Natural killer cell (primary cell): ENCODE measurements around the gene ARL4C. TPM values are rescaled to one million over a fixed set of nuclear protein-coding genes. Genes with fewer than 3 reads are reported as not detected.

Experiments used
- ATAC-seq, 3 donors: fragments of 150-1000 bp in 2 of 3; fragments of 200-7000 bp in 1 of 3; cut with Tn5 transposase; 1 replicate in 1 of 3; 2 replicates in 2 of 3; pipeline ENCODE4 v1.10.0; 2021; ENCODE audit warnings: mild to moderate bottlenecking in 2 of 3, moderate library complexity in 2 of 3
- DNase-seq, 2 donors: peaks; one replicate each; pipeline versions ENCODE4 v3.0.0 to v3.0.0-alpha.2; 2013 to 2021; ENCODE audit warnings: mixed read lengths in 1 of 2
- H3K27ac ChIP-seq: one replicate; pipeline ENCODE4 v1.5.1; 2013; ENCODE audit warnings: mild to moderate bottlenecking, low read length
- H3K27me3 ChIP-seq: one replicate; pipeline ENCODE4 v1.6.1; 2013; ENCODE audit warnings: low read length; ENCODE audit not compliant: control insufficient read depth, insufficient read depth
- H3K36me3 ChIP-seq: one replicate; pipeline ENCODE4 v1.6.1; 2013; ENCODE audit warnings: low read length; ENCODE audit not compliant: control insufficient read depth, insufficient read depth
- H3K4me1 ChIP-seq: one replicate; pipeline ENCODE4 v1.6.1; 2013; ENCODE audit warnings: low read length; ENCODE audit not compliant: control insufficient read depth, insufficient read depth
- H3K4me3 ChIP-seq: one replicate; pipeline ENCODE4 v1.5.1; 2013; ENCODE audit warnings: low read length
- H3K9me3 ChIP-seq: one replicate; pipeline ENCODE4 v1.6.1; 2013; ENCODE audit warnings: low read length; ENCODE audit not compliant: control insufficient read depth, insufficient read depth
- H3K27ac Mint-ChIP-seq, 2 donors: one replicate each; pipeline ENCODE4 v1.8.0; 2022; ENCODE audit warnings: mild to moderate bottlenecking in 2 of 2, mixed read lengths in 2 of 2, moderate library complexity in 1 of 2
- H3K27me3 Mint-ChIP-seq, 2 donors: one replicate each; pipeline ENCODE4 v1.8.0; 2022; ENCODE audit warnings: low read depth in 2 of 2, mixed read lengths in 2 of 2
- H3K36me3 Mint-ChIP-seq: one replicate; pipeline ENCODE4 v1.8.0; 2022; ENCODE audit warnings: mixed read lengths
- H3K4me1 Mint-ChIP-seq, 2 donors: one replicate each; pipeline ENCODE4 v1.8.0; 2022; ENCODE audit warnings: mixed read lengths in 2 of 2
- H3K4me3 Mint-ChIP-seq: one replicate; pipeline ENCODE4 v1.8.0; 2022; ENCODE audit warnings: mild to moderate bottlenecking, moderate library complexity, mixed read lengths
- H3K9me3 Mint-ChIP-seq, 2 donors: one replicate each; pipeline ENCODE4 v1.8.0; 2022; ENCODE audit warnings: mixed read lengths in 2 of 2
- whole genome bisulfite sequencing: methylation state at CpG from one replicate; pipeline ENCODE4 v1.1.7; 2013; ENCODE audit warnings: missing lambda C conversion rate; ENCODE audit not compliant: insufficient coverage; 5-methylcytosine and 5-hydroxymethylcytosine counted together
- intact Hi-C: fragments of 100-400 bp; cut with micrococcal nuclease; formaldehyde crosslinking; loops from one replicate; pipeline ENCODE4 v1.14.2; 2022
- total RNA-seq, 4 donors: library from RNA; stranded (reverse); fragments of 120-200 nt in 1 of 4; gene quantifications; one replicate each; pipeline versions ENCODE4 v1.2.3 to v1.2.4, GENCODE V29; 2013 to 2022
- TF ChIP-seq, protein P1 (sequence below): fragments of 200-600 bp; IDR thresholded peaks from one replicate; pipeline ENCODE4 v1.8.0; 2022; ENCODE audit warnings: antibody characterized with exemption

The ARL4C gene
- total RNA-seq, 3 donors from 2014 or later (not counting 1 experiment from before 2014, with no cell fraction given): 492 to 756 (median 664) TPM

DNA sequence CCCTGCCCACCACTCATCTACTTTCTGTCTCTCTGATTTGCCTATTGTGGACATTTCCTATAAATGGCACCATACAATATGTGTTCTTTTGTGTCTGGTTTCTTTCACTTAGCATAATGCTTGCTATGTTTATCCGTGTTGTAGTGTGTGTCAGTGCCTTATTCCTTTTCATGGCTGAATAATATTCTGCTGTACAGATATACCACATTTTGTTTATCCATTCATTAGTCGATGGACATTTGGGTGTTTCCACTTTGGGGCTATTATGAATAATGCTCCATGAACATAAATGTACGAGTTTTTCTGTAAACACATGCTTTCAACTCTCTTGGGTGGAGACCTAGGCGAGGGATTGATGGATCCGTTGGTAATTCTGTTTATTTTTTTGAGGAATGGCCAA lies 15.6 kb downstream of the ARL4C start:
- intact Hi-C loops: no loop called here
- 90% methylated on average over 5 of the region's 5 CpGs for WGBS
- peaks cover 61 to 65% of the 10 kb centered on the region in 2 donors for H3K4me1 Mint-ChIP-seq
- peaks cover 5% of the 10 kb centered on the region for H3K36me3 ChIP-seq
- H3K27ac ChIP-seq: no peak overlapping the region
- H3K9me3 Mint-ChIP-seq: no peaks in the 10 kb centered on the region
- H3K9me3 ChIP-seq: no peaks in the 10 kb centered on the region
- H3K4me3 Mint-ChIP-seq: no peak overlapping the region
- H3K27me3 Mint-ChIP-seq: no peaks in the 10 kb centered on the region
- TF ChIP-seq, protein P1, sequence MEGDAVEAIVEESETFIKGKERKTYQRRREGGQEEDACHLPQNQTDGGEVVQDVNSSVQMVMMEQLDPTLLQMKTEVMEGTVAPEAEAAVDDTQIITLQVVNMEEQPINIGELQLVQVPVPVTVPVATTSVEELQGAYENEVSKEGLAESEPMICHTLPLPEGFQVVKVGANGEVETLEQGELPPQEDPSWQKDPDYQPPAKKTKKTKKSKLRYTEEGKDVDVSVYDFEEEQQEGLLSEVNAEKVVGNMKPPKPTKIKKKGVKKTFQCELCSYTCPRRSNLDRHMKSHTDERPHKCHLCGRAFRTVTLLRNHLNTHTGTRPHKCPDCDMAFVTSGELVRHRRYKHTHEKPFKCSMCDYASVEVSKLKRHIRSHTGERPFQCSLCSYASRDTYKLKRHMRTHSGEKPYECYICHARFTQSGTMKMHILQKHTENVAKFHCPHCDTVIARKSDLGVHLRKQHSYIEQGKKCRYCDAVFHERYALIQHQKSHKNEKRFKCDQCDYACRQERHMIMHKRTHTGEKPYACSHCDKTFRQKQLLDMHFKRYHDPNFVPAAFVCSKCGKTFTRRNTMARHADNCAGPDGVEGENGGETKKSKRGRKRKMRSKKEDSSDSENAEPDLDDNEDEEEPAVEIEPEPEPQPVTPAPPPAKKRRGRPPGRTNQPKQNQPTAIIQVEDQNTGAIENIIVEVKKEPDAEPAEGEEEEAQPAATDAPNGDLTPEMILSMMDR: no peak
- no peaks in the 10 kb centered on the region for H3K36me3 Mint-ChIP-seq
- no peak overlapping the region for H3K4me3 ChIP-seq
- H3K27ac Mint-ChIP-seq: peak overlapping the region in 1 of 2 donors; percentile 30
- ATAC-seq: no peak
- DNase-seq: no peak
- no peaks in the 10 kb centered on the region for H3K27me3 ChIP-seq
- H3K4me1 ChIP-seq: peaks cover 57% of the 10 kb centered on the region

DNA sequence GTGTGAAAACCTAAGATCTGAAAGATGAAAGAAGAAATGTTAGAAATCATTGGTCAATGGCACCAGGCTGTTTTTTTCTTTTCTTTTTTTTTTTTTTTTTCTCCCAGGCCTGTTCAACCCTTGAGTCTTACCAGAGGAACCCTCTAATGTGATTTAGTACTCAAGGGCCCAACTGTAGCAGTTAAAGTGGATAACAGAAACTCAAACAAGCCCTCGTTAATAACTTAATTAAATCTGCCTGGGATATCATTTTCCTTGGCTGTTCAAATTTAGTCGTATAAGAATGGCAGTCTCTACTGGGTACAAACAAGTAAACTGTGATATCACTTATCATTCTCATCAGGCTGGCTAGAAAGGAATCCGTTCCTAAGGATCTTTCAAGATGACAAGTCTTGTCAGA lies 16.5 kb downstream of the ARL4C start:
- Histone ChIP-seq H3K27me3 (no peaks in the 10 kb centered on the region), H3K27ac (no peak overlapping the region), H3K4me1 (peaks cover 50% of the 10 kb centered on the region), H3K9me3 (no peaks in the 10 kb centered on the region), H3K36me3 (no peaks in the 10 kb centered on the region), H3K4me3 (no peak overlapping the region)
- Mint-ChIP-seq H3K4me3 (no peak overlapping the region), H3K4me1 (peaks cover 56 to 57% of the 10 kb centered on the region in 2 donors), H3K27me3 (no peaks in the 10 kb centered on the region), H3K9me3 (no peaks in the 10 kb centered on the region), H3K36me3 (no peaks in the 10 kb centered on the region), H3K27ac (peak overlapping the region in 1 of 2 donors; percentile 19)
- intact Hi-C loops: no loop called here
- TF ChIP-seq, protein P1: no peak
- DNase-seq: no peak
- WGBS: 93% methylated on average over 2 of the region's 3 CpGs
- no peak for ATAC-seq

DNA sequence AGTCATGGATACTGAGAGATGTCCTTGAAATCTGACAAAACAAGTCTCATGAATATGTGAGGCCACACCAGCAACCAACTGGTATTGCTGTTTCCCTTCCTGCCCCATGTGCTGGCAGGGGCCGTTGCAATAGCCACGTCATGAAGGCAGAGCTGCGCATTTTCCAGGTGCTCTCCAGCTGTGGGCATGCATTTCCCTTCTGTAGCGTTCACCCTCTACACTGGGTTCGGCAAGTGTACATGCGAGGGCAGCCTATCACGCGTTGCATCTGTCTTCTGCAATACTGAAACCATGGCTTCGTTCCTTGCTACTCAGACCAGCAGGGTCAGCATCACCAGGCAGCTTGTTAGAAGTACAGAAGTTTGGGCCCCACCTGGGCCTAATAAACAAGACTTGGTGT lies 17.4 kb downstream of the ARL4C start:
- TF ChIP-seq, protein P1: no peak
- H3K27ac Mint-ChIP-seq: peak overlapping the region in 1 of 2 donors; percentile 19

More for the DNA sequence above, 17.4 kb downstream of the ARL4C start:
- peaks cover 44% of the 10 kb centered on the region for H3K4me1 ChIP-seq
- Mint-ChIP-seq H3K4me3 (no peak overlapping the region), H3K36me3 (no peaks in the 10 kb centered on the region), H3K4me1 (peaks cover 47 to 57% of the 10 kb centered on the region in 2 donors), H3K27me3 (no peaks in the 10 kb centered on the region), H3K9me3 (no peaks in the 10 kb centered on the region)
- DNase-seq: no peak
- intact Hi-C loops: no loop called here
- ATAC-seq: no peak
- no peaks in the 10 kb centered on the region for H3K27me3 ChIP-seq
- H3K4me3 ChIP-seq: no peak overlapping the region
- H3K27ac ChIP-seq: no peak overlapping the region
- WGBS: 79% methylated on average over 9 of the region's 9 CpGs
- H3K36me3 ChIP-seq: no peaks in the 10 kb centered on the region
- no peaks in the 10 kb centered on the region for H3K9me3 ChIP-seq
